Stimulated activated CD8-positive, alpha-beta memory T cell treated with anti-CD3 and anti-CD28 coated beads, Interleukin-7, amount 100 ng/mL, for 24 hours (primary cell): ENCODE measurements around the gene RBMS3.
"Not testable (repeated sequence)": the region's sequence is repeated elsewhere in the genome, so short reads cannot be mapped to it uniquely, and the experiment has no call there.

Experiments
- DNase-seq: peaks from one replicate; pipeline ENCODE4 v3.0.0-alpha.2; 2020; ENCODE audit warnings: low read depth

RBMS3 gene

DNA sequence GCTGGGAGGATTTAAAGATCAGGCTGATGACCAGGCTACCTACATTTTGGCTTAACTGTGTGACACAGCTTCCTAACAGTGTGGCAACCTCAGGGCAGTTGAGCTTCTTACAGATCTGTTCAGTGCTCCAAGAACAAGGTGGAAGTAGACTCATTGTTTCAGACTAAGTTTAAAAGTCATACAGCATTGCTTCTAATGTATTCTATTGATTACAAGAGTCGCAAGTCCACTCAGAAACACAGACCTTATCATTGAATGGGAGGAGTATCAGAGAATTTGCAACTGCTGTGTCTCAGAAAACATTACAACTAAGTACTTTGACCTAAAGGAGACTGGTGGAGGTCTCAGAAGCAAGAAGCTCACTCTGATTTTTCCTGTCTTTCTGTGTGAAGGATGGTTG, 746.0 kb downstream of the RBMS3 start:
- no peak for DNase-seq

GRCh38 chr3:30034246-30034991, 753.5 kb downstream of the RBMS3 start:
- no peak for DNase-seq

DNA sequence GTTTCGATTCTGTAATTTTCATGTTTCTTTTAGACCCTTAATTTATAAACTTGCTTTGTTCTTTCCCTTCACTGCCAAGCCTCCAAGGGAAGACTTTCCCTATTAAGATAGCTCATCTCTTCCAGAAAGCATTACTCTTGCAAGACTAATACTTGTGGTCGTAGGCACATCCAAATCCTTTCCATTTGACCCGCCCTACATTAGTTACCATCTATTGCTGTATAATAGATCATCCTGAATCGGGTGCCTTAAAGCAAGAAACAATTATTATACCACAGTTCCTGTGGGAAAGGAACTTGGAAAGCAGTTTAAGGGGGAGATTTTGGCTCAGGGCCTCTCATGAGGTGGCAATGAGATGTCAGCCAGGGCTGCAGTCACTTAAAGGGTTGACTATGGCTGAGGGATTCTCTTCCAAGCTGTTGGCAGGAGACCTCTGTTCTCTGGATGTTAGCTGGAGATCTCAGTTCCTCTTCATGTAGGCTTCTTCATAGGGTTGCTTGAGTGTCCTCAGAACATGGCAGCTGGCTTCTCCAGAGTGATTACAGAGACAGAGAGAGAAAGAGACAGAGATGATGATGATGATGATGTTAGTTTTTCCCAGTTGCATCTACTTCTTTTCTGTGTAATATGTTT, 755.2 kb downstream of the RBMS3 start:
- no peak for DNase-seq

- no peak for DNase-seq
Measured at GRCh38 chr3:30040126-30040525, 759.3 kb downstream of the RBMS3 start.

- DNase-seq, result not testable (repeated sequence)
Measured at GRCh38 chr3:30041481-30041880, 760.6 kb downstream of the RBMS3 start.

GRCh38 chr3:30042274-30042859, 761.5 kb downstream of the RBMS3 start:
- no peak for DNase-seq

- DNase-seq, result no peak
Measured at GRCh38 chr3:30042916-30043555, 762.2 kb downstream of the RBMS3 start.

GRCh38 chr3:30044515-30044914, 763.6 kb downstream of the RBMS3 start:
- no peak for DNase-seq

DNA sequence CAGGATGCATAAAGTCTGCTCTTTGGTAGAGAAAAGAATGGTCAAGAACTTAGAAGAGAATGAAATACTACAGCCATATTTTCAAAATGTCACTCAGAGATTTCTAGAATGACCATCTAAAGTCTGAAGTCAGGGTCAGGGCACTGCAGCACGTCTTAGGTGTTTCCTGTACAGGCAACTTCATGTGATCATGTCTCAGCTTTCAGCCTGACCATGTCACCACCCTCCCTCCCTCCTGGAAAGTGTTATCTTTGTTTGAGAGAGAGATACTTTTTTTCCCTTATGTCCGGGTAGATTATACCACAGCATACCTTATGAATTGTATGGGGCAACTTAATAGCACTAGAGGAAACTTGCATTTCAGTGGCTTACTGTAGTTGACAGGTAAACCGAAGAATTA, 767.6 kb downstream of the RBMS3 start:
- DNase-seq, result no peak

- not testable (repeated sequence) for DNase-seq
Measured at GRCh38 chr3:30050116-30050515, 769.2 kb downstream of the RBMS3 start.

GRCh38 chr3:30059240-30059639, 778.4 kb downstream of the RBMS3 start:
- no peak for DNase-seq
